RWPE1 (cell line): ENCODE measurements around the gene SPEF1.
A peak's percentile ranks its signal among the peaks of the same experiment; 100 is the strongest.

ENCODE experiments used
- CTCF ChIA-PET: fragments of 350-600 bp; sonication (Branson Sonifier 250); formaldehyde crosslinking; extraction: SDS; loops from one replicate; lab custom pipeline; 2021; lab: Yijun Ruan, JAX
- POLR2A ChIA-PET: fragments of 400-600 bp; formaldehyde crosslinking; extraction: SDS; loops from one replicate; lab custom pipeline; 2020; ENCODE audit warnings: antibody characterized with exemption; ENCODE audit not compliant: low non-redundant PET; lab: Yijun Ruan, JAX
- DNase-seq: peaks from one replicate; pipeline ENCODE4 v3.0.0; 2012; ENCODE audit warnings: low spot score
- H3K27ac ChIP-seq: fragments of 450-650 bp; 2 replicates; pipeline ENCODE4 v1.5.1; 2017
- TF ChIP-seq, protein P1 (sequence below): fragments of 450-650 bp; conservative IDR thresholded peaks from 2 replicates; pipeline ENCODE4 v1.5.1; 2017; ENCODE audit warnings: low read depth, mild to moderate bottlenecking

SPEF1 gene

GRCh38 chr20:3808544-3808943, 27.3 kb upstream of the SPEF1 start:
- POLR2A ChIA-PET: interaction anchor here (0.8 kb wide), 1 partner anchor 10 kb away, joined by 4 read pairs; no protein-coding TSS in a partner anchor
- CTCF ChIA-PET: interaction anchor here (0.9 to 1.1 kb wide), 2 partner anchors 10 to 13 kb away, joined by 3 to 4 read pairs; no protein-coding TSS in a partner anchor
- DNase-seq: no peak
- TF ChIP-seq, protein P1, sequence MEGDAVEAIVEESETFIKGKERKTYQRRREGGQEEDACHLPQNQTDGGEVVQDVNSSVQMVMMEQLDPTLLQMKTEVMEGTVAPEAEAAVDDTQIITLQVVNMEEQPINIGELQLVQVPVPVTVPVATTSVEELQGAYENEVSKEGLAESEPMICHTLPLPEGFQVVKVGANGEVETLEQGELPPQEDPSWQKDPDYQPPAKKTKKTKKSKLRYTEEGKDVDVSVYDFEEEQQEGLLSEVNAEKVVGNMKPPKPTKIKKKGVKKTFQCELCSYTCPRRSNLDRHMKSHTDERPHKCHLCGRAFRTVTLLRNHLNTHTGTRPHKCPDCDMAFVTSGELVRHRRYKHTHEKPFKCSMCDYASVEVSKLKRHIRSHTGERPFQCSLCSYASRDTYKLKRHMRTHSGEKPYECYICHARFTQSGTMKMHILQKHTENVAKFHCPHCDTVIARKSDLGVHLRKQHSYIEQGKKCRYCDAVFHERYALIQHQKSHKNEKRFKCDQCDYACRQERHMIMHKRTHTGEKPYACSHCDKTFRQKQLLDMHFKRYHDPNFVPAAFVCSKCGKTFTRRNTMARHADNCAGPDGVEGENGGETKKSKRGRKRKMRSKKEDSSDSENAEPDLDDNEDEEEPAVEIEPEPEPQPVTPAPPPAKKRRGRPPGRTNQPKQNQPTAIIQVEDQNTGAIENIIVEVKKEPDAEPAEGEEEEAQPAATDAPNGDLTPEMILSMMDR: no peak
- H3K27ac ChIP-seq: peak overlapping the region; percentile 100

DNA sequence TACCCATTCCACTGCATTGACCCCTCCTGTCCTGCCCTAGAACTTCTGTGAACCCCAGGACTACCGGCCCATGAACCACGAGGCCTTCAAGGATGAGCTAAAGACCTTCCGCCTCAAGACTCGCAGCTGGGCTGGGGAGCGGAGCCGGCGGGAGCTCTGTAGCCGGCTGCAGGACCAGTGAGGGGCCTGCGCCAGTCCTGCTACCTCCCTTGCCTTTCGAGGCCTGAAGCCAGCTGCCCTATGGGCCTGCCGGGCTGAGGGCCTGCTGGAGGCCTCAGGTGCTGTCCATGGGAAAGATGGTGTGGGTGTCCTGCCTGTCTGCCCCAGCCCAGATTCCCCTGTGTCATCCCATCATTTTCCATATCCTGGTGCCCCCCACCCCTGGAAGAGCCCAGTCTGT, 23.5 kb upstream of the SPEF1 start:
- TF ChIP-seq, protein P1: no peak
- ChIA-PET CTCF (no interaction called here), POLR2A (no interaction called here)

GRCh38 chr20:3804254-3804751, 23.1 kb upstream of the SPEF1 start:
- POLR2A ChIA-PET: no interaction called here
- no peak for DNase-seq
- H3K27ac ChIP-seq: peak overlapping the region; percentile 100
- TF ChIP-seq, protein P1: no peak
- CTCF ChIA-PET: no interaction called here

More for the DNA sequence above, 23.5 kb upstream of the SPEF1 start:
- DNase-seq: no peak
- H3K27ac ChIP-seq: peak overlapping the region; percentile 100

DNA sequence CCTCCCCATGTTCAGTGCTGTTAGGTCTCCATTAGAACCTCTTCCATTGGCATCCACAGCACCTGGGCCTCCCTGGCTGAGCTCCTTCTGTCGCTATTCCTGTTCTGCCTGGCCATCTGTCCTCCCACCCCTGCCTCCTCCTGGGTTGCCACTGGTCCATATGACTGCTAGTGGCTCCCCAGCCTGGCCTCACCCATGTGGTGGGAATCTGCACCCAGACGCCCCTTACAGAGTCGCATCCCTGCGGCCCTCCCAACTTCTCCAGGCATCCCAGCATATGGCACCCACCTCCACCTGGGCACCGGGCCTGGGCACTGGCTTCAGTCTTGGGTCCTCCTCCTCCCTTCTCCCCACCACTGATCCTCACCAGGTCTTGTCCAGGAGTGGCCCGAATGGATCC, 22.6 kb upstream of the SPEF1 start:
- H3K27ac ChIP-seq: peak overlapping the region; percentile 100
- no peak for DNase-seq
- ChIA-PET CTCF (no interaction called here), POLR2A (interaction anchor here (0.7 to 1.1 kb wide), 2 partner anchors 14 to 35 kb away, joined by 3 to 6 read pairs; no protein-coding TSS in a partner anchor)
- TF ChIP-seq, protein P1: no peak

GRCh38 chr20:3803289-3803688, 22.0 kb upstream of the SPEF1 start:
- DNase-seq: no peak
- ChIA-PET POLR2A (interaction anchor here (0.7 to 1.1 kb wide), 2 partner anchors 15 to 36 kb away, joined by 3 to 6 read pairs; no protein-coding TSS in a partner anchor), CTCF (no interaction called here)
- TF ChIP-seq, protein P1: no peak
- peak overlapping the region; percentile 100 for H3K27ac ChIP-seq

- H3K27ac ChIP-seq: peak overlapping the region; percentile 100
- ChIA-PET POLR2A (interaction anchor here (1.1 kb wide), 1 partner anchor 15 kb away, joined by 6 read pairs; no protein-coding TSS in a partner anchor), CTCF (interaction anchor here (0.7 kb wide), 1 partner anchor 144 kb away, joined by 5 read pairs; no protein-coding TSS in a partner anchor)
- TF ChIP-seq, protein P1: no peak
- no peak for DNase-seq
Observed at GRCh38 chr20:3802524-3803239, 21.4 kb upstream of the SPEF1 start.
